GM12878 (cell line): Measurements from ENCODE around the gene FRMD8. TPM values are rescaled to one million over a fixed set of nuclear protein-coding genes. Genes with fewer than 3 reads are reported as not detected.

Experiments
- ASH2L ChIP-seq: fragments of 300-600, 200-600 bp; sonication (generic); IDR thresholded peaks from 2 replicates; pipeline ENCODE4 v1.6.1; 2017; ENCODE audit warnings: low read depth, mild to moderate bottlenecking, borderline replicate concordance
- BACH1 ChIP-seq: fragments of 450-650 bp; IDR thresholded peaks from 2 replicates; pipeline ENCODE4 v1.6.1; 2017; ENCODE audit warnings: mild to moderate bottlenecking, borderline replicate concordance
- ESRRA ChIP-seq: IDR thresholded peaks from 2 replicates; pipeline ENCODE4 v1.6.1; 2012; ENCODE audit warnings: mild to moderate bottlenecking, low read length, improper control_type of control experiment
- FOXK2 ChIP-seq: fragments of 450-650 bp; IDR thresholded peaks from 2 replicates; pipeline ENCODE4 v1.6.1; 2017; ENCODE audit warnings: mild to moderate bottlenecking, moderate library complexity
- GABPA ChIP-seq: IDR thresholded peaks from 2 replicates; pipeline ENCODE4 v1.6.1; 2014; ENCODE audit warnings: antibody characterized with exemption, low read depth, mild to moderate bottlenecking, inconsistent platforms
- JUND ChIP-seq: IDR thresholded peaks from 2 replicates; pipeline ENCODE4 v1.6.1; 2012; ENCODE audit warnings: low read depth, mild to moderate bottlenecking, low read length, improper control_type of control experiment, moderate library complexity
- KLF5 ChIP-seq: fragments of 450-650 bp; IDR thresholded peaks from 2 replicates; pipeline ENCODE4 v1.6.1; 2014; ENCODE audit warnings: mild to moderate bottlenecking; ENCODE audit not compliant: partially characterized antibody
- MTA3 ChIP-seq: IDR thresholded peaks from 2 replicates; pipeline ENCODE4 v1.6.1; 2012; ENCODE audit warnings: low read length, inconsistent platforms, borderline replicate concordance
- PAX5 ChIP-seq: IDR thresholded peaks from 2 replicates; pipeline ENCODE4 v1.6.1; 2011; ENCODE audit warnings: low read depth, low read length, borderline replicate concordance
- PAX8 ChIP-seq: fragments of 450-650 bp; IDR thresholded peaks from 2 replicates; pipeline ENCODE4 v1.6.1; 2017; ENCODE audit warnings: mild to moderate bottlenecking, moderate library complexity
- RAD51 ChIP-seq: fragments of 450-650 bp; IDR thresholded peaks from 2 replicates; pipeline ENCODE4 v1.6.1; 2016; ENCODE audit warnings: moderate library complexity, mild to moderate bottlenecking, inconsistent platforms
- RFX5 ChIP-seq: IDR thresholded peaks from 2 replicates; pipeline ENCODE4 v1.6.1; 2011; ENCODE audit warnings: low read depth, low read length, improper control_type of control experiment
- RUNX3 ChIP-seq: IDR thresholded peaks from 2 replicates; pipeline ENCODE4 v1.6.1; 2012; ENCODE audit warnings: low read length, inconsistent platforms
- SREBF1 ChIP-seq: IDR thresholded peaks from 2 replicates; pipeline ENCODE4 v1.6.1; 2012; ENCODE audit warnings: mild to moderate bottlenecking, low read length
- TBL1XR1 ChIP-seq: IDR thresholded peaks from 2 replicates; pipeline ENCODE4 v1.6.1; 2012; ENCODE audit warnings: low read depth, low read length, improper control_type of control experiment
- TCF12 ChIP-seq: IDR thresholded peaks from 2 replicates; pipeline ENCODE4 v1.6.1; 2011; ENCODE audit warnings: low read depth, mild to moderate bottlenecking, low read length
- TCF3 ChIP-seq: IDR thresholded peaks from 2 replicates; pipeline ENCODE4 v1.6.1; 2012; ENCODE audit warnings: low read depth, mild to moderate bottlenecking, low read length, borderline replicate concordance; ENCODE audit not compliant: insufficient read depth
- ZNF622 ChIP-seq: fragments of 450-650 bp; IDR thresholded peaks from 2 replicates; pipeline ENCODE4 v1.6.1; 2017; ENCODE audit warnings: mild to moderate bottlenecking, inconsistent platforms
- polyA plus RNA-seq, 11 experiments: library from polyadenylated mRNA; depleted of rRNA in 4 of 11; unstranded in 6 of 11; stranded (reverse) in 5 of 11; fragments of >200 nt; fragmentation: Nextera tagmentation in 4 of 11; fragmentation: Illumina TruSeq in 1 of 11; extraction: Ambion mirVana in 4 of 11; extraction: Trizol in 1 of 11; gene quantifications; 1 replicate in 1 of 11; 2 replicates in 10 of 11; pipeline versions ENCODE4 v1.2.1 to v1.2.3, GENCODE V29; 2011 to 2016; ENCODE audit warnings: inconsistent platforms in 2 of 11, missing spikeins in 2 of 11, low read depth in 1 of 11
- total RNA-seq, 4 experiments: library from RNA; depleted of rRNA in 3 of 4; stranded (reverse); fragments of >200 nt in 3 of 4; fragmentation: Illumina TruSeq in 1 of 4; extraction: Trizol in 1 of 4; gene quantifications; 2 replicates each; pipeline versions ENCODE4 v1.2.1 to v1.2.3, GENCODE V29; 2013 to 2021
- TF ChIP-seq, protein P1 (sequence below): IDR thresholded peaks from 2 replicates; pipeline ENCODE4 v1.6.1; 2011; ENCODE audit warnings: borderline replicate concordance, low read depth, mild to moderate bottlenecking, moderate library complexity, mixed read lengths, low read length; ENCODE audit not compliant: insufficient read depth; ENCODE audit errors: extremely low read length
- TF ChIP-seq, protein P2 (sequence below): fragments of 450-650 bp; conservative IDR thresholded peaks from 2 replicates; pipeline ENCODE4 v1.6.1; 2017; ENCODE audit warnings: mild to moderate bottlenecking, moderate library complexity
- TF ChIP-seq, protein P3 (sequence below): IDR thresholded peaks from 2 replicates; pipeline ENCODE4 v1.6.1; 2011; ENCODE audit warnings: mild to moderate bottlenecking, low read depth, low read length, moderate library complexity; ENCODE audit not compliant: insufficient replicate concordance
- TF ChIP-seq, protein P4 (sequence below): fragments of 450-650 bp; IDR thresholded peaks from 2 replicates; pipeline ENCODE4 v1.6.1; 2016; ENCODE audit warnings: mild to moderate bottlenecking, moderate library complexity, borderline replicate concordance

FRMD8 gene
- total and polyA plus RNA-seq, 10 of the 15 experiments (the other 5 are each of a cell fraction or from before 2014, with no cell fraction given) = 8.3 to 69.4 (median 28.0) TPM

DNA sequence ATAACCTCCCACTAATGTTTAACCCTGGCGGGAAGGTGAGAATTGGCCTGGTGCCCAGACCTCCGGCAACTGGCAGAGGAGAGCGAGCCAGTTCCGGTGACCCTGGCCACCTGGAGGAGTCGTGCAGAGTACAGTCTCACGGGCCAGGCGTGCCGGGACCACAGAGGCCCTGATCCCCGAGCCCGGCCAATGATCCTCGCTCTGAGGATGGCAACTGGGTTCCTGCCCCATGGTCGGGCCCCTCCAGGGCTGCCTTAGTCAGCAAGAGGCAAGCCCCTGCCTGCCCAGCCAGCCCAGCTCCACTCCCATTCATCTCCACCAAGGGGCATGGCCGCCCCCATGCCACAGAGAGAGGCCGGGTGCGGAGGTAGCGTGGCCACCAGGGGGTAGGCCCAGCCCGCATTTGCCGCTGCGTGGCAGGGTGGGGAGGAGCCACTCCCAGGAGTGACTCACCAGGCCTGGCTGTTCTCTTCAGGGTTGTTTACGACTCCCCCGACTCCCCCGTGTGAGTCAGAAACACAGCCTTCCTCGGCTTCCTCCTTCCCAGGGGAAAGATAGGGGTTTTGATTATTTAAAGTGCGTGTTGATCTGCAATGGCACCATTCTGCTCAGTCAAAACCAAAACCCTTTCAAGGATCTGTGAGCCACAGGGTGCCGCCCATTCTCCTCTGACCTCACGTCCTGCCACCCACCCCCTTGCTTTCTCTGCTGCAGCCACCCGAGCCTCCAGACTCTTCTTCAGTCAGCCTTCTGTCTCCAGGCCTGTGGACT is 4.2 kb upstream of the FRMD8 start, which contains the start of gene SLC25A45 (continued):
- no peak for TF ChIP-seq TBL1XR1
- no peak for TF ChIP-seq RFX5
- TF ChIP-seq RUNX3 = peak; percentile 66; the same call in 1 of the 2 replicates
- no peak for TF ChIP-seq PAX8
- TF ChIP-seq TCF3 = 0 out of 2 replicates have a peak, but pooled peaks have one; percentile 54
- no peak for TF ChIP-seq PAX5
- peak; percentile 93 for TF ChIP-seq KLF5
- no peak for TF ChIP-seq ASH2L
- no peak; the same call in 1 of the 2 replicates for TF ChIP-seq RAD51
- TF ChIP-seq MTA3 = no peak
- TF ChIP-seq, protein P1, sequence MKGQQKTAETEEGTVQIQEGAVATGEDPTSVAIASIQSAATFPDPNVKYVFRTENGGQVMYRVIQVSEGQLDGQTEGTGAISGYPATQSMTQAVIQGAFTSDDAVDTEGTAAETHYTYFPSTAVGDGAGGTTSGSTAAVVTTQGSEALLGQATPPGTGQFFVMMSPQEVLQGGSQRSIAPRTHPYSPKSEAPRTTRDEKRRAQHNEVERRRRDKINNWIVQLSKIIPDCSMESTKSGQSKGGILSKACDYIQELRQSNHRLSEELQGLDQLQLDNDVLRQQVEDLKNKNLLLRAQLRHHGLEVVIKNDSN = no peak
- TF ChIP-seq, protein P2, sequence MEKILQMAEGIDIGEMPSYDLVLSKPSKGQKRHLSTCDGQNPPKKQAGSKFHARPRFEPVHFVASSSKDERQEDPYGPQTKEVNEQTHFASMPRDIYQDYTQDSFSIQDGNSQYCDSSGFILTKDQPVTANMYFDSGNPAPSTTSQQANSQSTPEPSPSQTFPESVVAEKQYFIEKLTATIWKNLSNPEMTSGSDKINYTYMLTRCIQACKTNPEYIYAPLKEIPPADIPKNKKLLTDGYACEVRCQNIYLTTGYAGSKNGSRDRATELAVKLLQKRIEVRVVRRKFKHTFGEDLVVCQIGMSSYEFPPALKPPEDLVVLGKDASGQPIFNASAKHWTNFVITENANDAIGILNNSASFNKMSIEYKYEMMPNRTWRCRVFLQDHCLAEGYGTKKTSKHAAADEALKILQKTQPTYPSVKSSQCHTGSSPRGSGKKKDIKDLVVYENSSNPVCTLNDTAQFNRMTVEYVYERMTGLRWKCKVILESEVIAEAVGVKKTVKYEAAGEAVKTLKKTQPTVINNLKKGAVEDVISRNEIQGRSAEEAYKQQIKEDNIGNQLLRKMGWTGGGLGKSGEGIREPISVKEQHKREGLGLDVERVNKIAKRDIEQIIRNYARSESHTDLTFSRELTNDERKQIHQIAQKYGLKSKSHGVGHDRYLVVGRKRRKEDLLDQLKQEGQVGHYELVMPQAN = peak; percentile 63; the same call in 1 of the 2 replicates
- peak; percentile 62; the same call in 1 of the 2 replicates for TF ChIP-seq TCF12
- TF ChIP-seq JUND = peak; percentile 62; the same call in 1 of the 2 replicates
- TF ChIP-seq SREBF1 = no peak
- TF ChIP-seq, protein P3, sequence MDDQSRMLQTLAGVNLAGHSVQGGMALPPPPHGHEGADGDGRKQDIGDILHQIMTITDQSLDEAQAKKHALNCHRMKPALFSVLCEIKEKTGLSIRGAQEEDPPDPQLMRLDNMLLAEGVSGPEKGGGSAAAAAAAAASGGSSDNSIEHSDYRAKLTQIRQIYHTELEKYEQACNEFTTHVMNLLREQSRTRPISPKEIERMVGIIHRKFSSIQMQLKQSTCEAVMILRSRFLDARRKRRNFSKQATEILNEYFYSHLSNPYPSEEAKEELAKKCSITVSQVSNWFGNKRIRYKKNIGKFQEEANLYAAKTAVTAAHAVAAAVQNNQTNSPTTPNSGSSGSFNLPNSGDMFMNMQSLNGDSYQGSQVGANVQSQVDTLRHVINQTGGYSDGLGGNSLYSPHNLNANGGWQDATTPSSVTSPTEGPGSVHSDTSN = no peak
- no peak for TF ChIP-seq GABPA
- TF ChIP-seq, protein P4, sequence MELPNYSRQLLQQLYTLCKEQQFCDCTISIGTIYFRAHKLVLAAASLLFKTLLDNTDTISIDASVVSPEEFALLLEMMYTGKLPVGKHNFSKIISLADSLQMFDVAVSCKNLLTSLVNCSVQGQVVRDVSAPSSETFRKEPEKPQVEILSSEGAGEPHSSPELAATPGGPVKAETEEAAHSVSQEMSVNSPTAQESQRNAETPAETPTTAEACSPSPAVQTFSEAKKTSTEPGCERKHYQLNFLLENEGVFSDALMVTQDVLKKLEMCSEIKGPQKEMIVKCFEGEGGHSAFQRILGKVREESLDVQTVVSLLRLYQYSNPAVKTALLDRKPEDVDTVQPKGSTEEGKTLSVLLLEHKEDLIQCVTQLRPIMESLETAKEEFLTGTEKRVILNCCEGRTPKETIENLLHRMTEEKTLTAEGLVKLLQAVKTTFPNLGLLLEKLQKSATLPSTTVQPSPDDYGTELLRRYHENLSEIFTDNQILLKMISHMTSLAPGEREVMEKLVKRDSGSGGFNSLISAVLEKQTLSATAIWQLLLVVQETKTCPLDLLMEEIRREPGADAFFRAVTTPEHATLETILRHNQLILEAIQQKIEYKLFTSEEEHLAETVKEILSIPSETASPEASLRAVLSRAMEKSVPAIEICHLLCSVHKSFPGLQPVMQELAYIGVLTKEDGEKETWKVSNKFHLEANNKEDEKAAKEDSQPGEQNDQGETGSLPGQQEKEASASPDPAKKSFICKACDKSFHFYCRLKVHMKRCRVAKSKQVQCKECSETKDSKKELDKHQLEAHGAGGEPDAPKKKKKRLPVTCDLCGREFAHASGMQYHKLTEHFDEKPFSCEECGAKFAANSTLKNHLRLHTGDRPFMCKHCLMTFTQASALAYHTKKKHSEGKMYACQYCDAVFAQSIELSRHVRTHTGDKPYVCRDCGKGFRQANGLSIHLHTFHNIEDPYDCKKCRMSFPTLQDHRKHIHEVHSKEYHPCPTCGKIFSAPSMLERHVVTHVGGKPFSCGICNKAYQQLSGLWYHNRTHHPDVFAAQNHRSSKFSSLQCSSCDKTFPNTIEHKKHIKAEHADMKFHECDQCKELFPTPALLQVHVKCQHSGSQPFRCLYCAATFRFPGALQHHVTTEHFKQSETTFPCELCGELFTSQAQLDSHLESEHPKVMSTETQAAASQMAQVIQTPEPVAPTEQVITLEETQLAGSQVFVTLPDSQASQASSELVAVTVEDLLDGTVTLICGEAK = peak; percentile 24; the same call in 1 of the 2 replicates
- 0 out of 2 replicates have a peak, but pooled peaks have one; percentile 68 for TF ChIP-seq ESRRA
- TF ChIP-seq FOXK2 = peak; percentile 80
- peak; percentile 77 for TF ChIP-seq BACH1
- no peak for TF ChIP-seq ZNF622
